NCI-H1417 (cell line): Measurements from ENCODE around the gene S100A9.

Experiments
- DNase-seq, 3 experiments: peaks; one replicate each; lab custom pipeline; 2025; lab: John Stamatoyannopoulos, UW

S100A9 gene

GRCh38 chr1:153360592-153361479 lies 3.2 kb downstream of the S100A9 start:
- no peak for DNase-seq

- DNase-seq, result no peak
Measured at GRCh38 chr1:153361480-153362109, 3.9 kb downstream of the S100A9 start.

DNA sequence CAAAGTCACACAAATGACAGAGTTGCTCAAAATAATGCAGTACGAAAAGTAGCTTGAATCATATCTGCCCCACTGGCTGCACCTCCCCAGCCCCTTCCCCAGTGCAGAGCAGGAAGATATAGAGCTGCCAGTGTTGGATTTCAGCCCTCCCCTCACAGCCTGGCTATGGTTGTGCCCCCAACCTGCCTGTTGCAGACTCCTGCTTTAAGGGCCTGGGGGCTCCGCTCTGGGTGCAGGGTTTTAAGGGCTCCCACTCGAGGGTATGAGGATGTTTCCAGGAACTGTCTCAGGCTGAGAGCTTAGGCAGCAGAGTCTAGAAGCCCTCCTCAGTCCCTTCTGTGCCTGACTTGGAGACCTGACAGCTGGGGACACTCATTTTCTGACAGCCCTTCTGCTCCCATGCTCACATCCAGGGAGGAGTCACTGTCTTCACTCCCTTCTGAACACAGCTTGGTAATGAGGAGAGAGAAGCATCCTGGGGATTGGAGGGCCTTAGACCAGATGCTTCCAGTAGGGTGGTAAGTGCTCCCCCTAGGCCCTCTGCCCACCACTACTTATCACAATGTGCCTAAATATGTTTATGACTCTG lies 4.6 kb downstream of the S100A9 start:
- DNase-seq, result no peak

DNA sequence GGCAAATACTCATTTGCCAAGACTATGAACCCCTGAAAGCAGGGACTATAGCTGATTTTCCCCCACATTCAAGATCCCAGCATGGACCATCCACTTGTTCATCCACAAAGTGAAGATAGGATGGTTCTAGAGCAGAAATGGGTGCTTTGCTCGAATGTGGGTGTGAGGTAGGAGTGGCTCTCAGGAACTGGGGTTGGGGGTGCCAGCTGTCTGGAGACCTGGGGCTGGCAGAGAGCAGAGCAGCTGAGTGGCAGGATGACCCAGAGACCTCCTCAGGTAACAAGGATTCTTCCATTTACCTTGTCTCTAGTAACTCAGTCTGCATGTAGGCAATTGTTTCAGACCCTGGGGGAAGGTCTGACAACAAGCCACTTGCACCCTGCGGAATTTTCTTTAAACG lies 6.0 kb downstream of the S100A9 start:
- no peak for DNase-seq

DNA sequence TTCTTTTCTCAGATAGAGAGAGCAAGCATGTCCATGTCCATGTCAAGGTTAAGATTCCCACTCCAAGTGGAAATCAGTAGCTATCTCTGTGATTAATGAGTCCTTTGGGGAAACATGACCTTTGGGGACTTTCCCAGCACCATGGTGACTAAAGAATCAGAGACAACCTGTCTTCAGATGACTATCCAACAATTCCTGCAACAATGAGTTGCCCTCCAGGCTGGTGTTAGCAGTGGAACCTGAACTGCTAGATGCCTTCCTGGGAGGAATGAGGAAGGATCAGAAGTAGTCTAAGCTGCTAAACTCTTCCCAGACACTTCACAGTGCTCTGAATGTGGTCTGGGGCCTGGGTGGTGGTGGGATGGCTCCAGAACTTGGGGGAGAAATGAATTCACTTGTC lies 6.5 kb downstream of the S100A9 start:
- DNase-seq, result no peak

GRCh38 chr1:153364766-153365666 lies 7.4 kb downstream of the S100A9 start:
- DNase-seq, result no peak

DNA sequence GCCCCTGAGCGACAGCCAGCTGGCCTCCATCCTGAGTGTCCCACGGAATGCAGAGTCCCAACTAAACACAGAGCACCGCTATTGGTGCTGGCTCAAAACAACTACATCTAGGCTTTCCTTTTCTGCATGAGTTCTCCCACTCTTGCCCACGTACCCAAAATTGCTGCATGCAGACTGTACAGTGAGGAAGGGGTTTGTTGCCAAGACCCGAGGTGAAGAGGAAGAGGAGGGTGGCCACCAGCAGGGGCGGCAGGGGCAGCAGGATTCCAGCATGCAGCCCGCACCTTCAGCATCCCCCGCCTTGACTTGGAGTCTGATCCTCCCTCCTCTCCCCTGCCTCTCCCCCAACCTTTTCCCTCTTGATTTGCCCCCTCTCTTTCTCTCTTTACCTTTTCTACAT lies 8.0 kb downstream of the S100A9 start:
- no peak for DNase-seq

DNA sequence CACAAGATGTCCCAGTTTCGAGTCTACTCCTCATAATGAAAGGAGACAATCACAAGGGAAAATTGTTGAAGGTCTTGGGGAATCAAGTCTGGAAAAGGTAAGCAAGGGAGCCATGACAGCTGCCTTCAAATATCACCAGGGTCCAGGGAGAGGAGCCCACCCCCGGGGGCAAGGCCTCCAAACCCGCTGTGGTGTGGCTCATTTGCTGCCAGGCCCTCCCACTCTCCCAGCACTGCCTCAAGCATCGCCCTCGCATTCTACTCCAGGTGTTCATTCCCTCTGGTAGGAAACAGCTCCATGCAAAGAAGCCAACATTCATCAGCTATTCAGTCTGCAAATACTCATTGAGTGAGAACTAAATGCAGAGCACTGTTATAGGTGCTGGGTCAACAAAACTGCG lies 8.6 kb downstream of the S100A9 start:
- no peak for DNase-seq

- DNase-seq, result no peak
Measured at GRCh38 chr1:153367090-153367489, 9.4 kb downstream of the S100A9 start.

- no peak for DNase-seq
Measured at GRCh38 chr1:153368495-153368894, 10.8 kb downstream of the S100A9 start.

- no peak for DNase-seq
Measured at GRCh38 chr1:153370146-153370545, 12.5 kb downstream of the S100A9 start.

GRCh38 chr1:153371231-153371630 lies 13.6 kb downstream of the S100A9 start:
- no peak for DNase-seq

DNA sequence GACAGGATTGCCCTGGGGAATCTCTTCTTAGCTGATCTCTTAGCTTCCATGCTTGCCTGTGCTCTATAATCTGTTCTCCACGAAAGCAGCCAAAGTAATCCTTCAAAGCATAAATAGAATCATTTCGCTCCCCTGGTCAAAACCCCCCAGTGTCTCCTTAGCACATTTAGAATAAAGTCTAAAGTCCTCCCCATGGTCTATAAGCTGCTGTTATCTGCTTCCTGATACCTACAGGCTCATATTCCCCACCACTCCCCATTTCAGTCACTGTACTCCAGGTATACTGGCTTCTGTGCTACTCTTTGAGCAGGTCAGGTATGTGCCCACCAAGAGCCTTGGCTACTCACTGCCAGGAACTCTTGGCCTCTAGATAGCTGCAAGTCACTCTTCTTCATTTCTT lies 14.9 kb downstream of the S100A9 start:
- no peak for DNase-seq

DNA sequence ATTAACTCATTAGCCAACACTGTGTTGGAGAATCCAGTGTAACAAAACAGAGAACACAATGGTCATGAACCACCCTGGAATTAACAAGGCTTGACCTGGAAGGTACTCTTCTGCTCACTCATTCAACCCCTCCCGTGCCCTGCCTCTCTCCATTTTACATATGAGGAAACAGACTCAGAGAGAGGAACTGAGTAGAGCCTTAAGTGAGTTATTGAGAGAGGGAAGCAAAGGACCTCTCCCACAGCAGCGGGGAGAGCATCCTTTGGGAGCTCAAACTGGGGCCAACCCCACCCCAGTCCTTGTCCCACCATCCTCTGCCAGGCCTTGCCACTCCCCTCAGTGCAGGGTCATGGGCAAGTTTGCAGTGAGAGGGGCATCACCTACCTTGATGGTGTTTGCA lies 16.4 kb downstream of the S100A9 start:
- DNase-seq, result no peak

GRCh38 chr1:153375511-153375910 lies 17.9 kb downstream of the S100A9 start, which contains the start of gene S100A12:
S100A12 (minus strand) TSS chr1:153375621; CDS start chr1:153374592, 1,029 bp downstream.
- no peak for DNase-seq

- DNase-seq, result no peak
Measured at GRCh38 chr1:153379591-153379990, 21.9 kb downstream of the S100A9 start.

GRCh38 chr1:153380711-153381110 lies 23.1 kb downstream of the S100A9 start:
- no peak for DNase-seq

DNA sequence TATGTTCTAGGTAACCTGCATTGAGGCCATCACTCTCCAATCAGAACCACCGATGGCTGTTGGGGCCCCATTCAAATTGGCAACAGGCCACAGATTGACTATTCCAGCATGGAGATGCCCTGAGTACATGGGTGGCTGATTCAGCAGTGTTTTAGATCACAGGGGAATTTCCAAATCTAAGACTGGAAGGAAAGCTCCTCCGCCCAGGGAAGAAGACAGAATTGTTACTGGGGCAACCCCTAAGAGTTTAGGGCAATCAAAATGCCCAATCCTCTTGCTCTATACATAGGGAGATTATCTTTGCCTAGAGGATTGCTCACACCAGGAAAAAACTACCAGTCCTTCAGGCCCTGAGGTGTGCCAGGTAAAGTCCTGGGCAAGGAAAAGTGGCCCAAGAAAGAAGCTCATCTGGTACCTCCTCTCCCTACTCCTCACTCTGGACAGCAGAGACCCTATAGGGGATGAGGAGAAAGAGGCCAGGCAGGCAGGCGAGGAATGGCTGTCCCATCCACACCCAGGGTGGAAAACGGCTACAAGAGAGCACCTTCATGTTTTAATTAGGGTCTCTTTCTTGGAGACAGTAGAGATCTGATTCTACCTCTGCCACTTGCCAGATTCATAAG lies 27.4 kb downstream of the S100A9 start:
- no peak for DNase-seq

- DNase-seq, result no peak
Measured at GRCh38 chr1:153386500-153386901, 28.8 kb downstream of the S100A9 start.

- DNase-seq, result no peak
Measured at GRCh38 chr1:153387001-153387400, 29.3 kb downstream of the S100A9 start.

- no peak for DNase-seq
Measured at GRCh38 chr1:153387785-153388184, 30.1 kb downstream of the S100A9 start.

GRCh38 chr1:153389401-153389800 lies 31.7 kb downstream of the S100A9 start:
- DNase-seq, result no peak
